Ascending aorta (tissue), 2 donors: ENCODE measurements around the gene HIVEP3. TPM values are rescaled to one million over a fixed set of nuclear protein-coding genes. Genes with fewer than 3 reads are reported as not detected.

Experiments
- DNase-seq, 2 donors: peaks; one replicate each; pipeline ENCODE4 v3.0.0-alpha.2; 2019; ENCODE audit warnings: low spot score in 2 of 2
- H3K27ac ChIP-seq, 2 donors: fragments of 200-600 bp; sonication (generic); one replicate each; pipeline ENCODE4 v1.5.1; 2016 to 2017; ENCODE audit warnings: mild to moderate bottlenecking in 1 of 2
- H3K27me3 ChIP-seq: fragments of 200-600 bp; sonication (generic); one replicate; pipeline ENCODE4 v1.5.1; 2017
- H3K36me3 ChIP-seq, 2 donors: fragments of 200-600 bp; sonication (generic); one replicate each; pipeline ENCODE4 v1.5.1; 2016
- H3K4me1 ChIP-seq, 2 donors: fragments of 200-600 bp; sonication (generic); one replicate each; pipeline ENCODE4 v1.5.1; 2016 to 2017; ENCODE audit warnings: mild to moderate bottlenecking in 1 of 2
- H3K4me3 ChIP-seq, 2 donors: fragments of 200-600 bp; sonication (generic); one replicate each; pipeline ENCODE4 v1.5.1; 2016 to 2017; ENCODE audit warnings: mild to moderate bottlenecking in 1 of 2
- H3K9me3 ChIP-seq, 2 donors: fragments of 200-600 bp; sonication (generic); one replicate each; pipeline ENCODE4 v1.5.1; 2016
- intact Hi-C: fragments of 100-400 bp; cut with DNase I; formaldehyde crosslinking; loops from one replicate; pipeline ENCODE4 v1.15.1; 2023
- total RNA-seq: library from RNA; depleted of rRNA; stranded (reverse); fragments of >200 nt; gene quantifications from one replicate; pipeline ENCODE4 v1.1.0, GENCODE V29; 2016
- TF ChIP-seq, protein P1 (sequence below), 3 experiments: fragments of 200-600 bp in 2 of 3; fragments of 450-650 bp in 1 of 3; sonication (generic) in 2 of 3; IDR thresholded peaks; one replicate each; pipeline ENCODE4 v1.5.1; 2016 to 2019; ENCODE audit warnings: antibody characterized with exemption in 3 of 3, mild to moderate bottlenecking in 1 of 3, moderate library complexity in 1 of 3

Gene HIVEP3
- total RNA-seq, 1 donor from 2014 or later = 0.32 TPM

DNA sequence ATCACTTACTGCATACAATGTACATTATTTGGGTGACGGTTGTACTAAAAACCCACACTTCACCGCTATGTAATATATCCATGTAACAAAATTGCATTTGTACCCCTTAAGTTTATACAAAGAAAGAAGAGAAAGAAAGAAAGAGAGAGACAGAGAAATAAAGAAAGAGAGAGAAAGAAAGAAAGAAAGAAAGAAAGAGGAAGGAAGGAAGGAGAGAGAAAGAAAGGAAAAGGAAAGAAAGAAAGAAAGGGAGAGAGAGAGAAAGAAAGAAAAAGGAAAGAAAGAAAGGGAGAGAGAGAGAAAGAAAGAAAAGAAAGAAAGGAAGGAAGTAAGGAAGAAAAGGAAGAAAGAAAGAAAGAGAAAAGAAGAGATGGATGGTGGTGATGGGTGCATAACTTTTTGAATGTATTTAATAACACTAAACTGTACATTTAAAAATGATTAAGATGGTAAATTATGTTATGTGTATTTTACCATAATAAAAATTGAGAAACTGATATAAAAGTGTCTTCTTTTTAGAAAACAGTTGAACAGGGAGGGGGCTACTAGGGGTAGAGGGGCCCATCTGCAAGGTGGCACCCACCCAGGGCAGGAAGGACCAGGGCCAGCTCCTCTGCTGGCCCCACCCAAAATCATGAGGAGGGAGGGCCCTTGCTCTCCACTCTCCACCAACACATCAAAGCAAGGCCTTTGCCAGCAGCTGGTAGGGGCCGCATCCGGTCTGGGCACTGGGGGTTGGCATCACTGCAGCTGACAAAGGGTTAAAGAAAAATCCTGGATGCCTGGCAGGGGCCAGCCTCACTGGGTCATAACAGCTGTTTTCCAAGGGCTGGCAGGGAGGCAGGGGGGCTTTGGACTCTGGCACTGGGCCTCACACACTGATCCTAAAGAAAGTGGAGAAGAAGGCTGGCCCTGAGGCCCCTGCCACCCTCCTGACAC, 280.4 kb downstream of the HIVEP3 start:
- TF ChIP-seq, protein P1, sequence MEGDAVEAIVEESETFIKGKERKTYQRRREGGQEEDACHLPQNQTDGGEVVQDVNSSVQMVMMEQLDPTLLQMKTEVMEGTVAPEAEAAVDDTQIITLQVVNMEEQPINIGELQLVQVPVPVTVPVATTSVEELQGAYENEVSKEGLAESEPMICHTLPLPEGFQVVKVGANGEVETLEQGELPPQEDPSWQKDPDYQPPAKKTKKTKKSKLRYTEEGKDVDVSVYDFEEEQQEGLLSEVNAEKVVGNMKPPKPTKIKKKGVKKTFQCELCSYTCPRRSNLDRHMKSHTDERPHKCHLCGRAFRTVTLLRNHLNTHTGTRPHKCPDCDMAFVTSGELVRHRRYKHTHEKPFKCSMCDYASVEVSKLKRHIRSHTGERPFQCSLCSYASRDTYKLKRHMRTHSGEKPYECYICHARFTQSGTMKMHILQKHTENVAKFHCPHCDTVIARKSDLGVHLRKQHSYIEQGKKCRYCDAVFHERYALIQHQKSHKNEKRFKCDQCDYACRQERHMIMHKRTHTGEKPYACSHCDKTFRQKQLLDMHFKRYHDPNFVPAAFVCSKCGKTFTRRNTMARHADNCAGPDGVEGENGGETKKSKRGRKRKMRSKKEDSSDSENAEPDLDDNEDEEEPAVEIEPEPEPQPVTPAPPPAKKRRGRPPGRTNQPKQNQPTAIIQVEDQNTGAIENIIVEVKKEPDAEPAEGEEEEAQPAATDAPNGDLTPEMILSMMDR (IDR thresholded peaks at IDR 0.05) = no peak
- DNase-seq = peak in 1 of 2 donors; percentile 49
- intact Hi-C loops = no loop called here
- Histone ChIP-seq H3K4me1 (no peaks in the 10 kb centered on the region), H3K27me3 (no peaks in the 10 kb centered on the region), H3K27ac (no peak overlapping the region), H3K36me3 (no peaks in the 10 kb centered on the region), H3K9me3 (no peaks in the 10 kb centered on the region), H3K4me3 (no peak overlapping the region)

DNA sequence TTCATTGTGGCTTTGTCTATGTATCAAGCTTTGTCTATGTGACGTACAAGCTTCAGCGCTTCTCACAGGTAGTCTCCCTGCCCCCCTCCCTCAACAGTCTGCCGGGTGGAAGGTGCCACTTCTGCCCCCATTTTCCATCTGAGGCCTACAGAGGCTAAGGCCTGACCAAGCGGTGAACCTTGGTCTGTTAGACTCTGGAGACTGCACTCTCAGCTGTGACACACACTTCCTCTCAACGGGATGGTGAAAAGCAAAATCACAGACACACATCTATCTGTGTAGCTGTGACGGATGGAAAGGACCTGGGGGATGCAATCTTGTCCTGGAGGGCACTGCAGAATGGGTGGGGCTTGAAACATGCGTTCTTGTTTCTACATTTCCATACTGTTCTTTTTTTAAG, 281.4 kb downstream of the HIVEP3 start:
- Histone ChIP-seq H3K27ac (no peak overlapping the region), H3K4me3 (no peak overlapping the region), H3K4me1 (no peaks in the 10 kb centered on the region), H3K27me3 (no peaks in the 10 kb centered on the region), H3K9me3 (no peaks in the 10 kb centered on the region), H3K36me3 (no peaks in the 10 kb centered on the region)
- TF ChIP-seq, protein P1 (IDR thresholded peaks at IDR 0.05) = no peak
- peak in 1 of 2 donors; percentile 5 for DNase-seq
- intact Hi-C loops = no loop called here

DNA sequence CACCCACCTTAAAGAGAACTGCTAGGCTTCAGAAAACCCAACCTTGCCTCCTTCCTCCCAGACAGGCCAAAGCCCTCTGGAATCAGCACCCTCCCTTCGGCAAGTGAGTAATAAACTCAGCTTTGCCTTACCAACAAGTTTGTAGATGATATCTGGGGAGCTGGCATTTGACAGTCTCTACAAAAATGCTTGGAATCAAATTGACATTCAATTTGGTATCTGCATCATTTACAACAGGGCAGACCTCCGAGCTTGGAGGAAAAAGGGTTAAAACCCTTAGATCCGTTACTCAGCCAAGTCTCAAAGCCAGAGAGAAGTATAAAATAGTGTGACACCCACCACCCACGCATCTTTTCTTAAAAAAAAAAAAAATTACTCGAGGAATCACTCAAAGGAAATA, 285.0 kb downstream of the HIVEP3 start:
- Histone ChIP-seq H3K36me3 (no peaks in the 10 kb centered on the region), H3K27me3 (no peaks in the 10 kb centered on the region), H3K4me1 (no peaks in the 10 kb centered on the region), H3K4me3 (no peak overlapping the region), H3K9me3 (no peaks in the 10 kb centered on the region), H3K27ac (no peak overlapping the region)
- intact Hi-C loops = no loop called here
- no peak for DNase-seq
- TF ChIP-seq, protein P1 (IDR thresholded peaks at IDR 0.05) = no peak

DNA sequence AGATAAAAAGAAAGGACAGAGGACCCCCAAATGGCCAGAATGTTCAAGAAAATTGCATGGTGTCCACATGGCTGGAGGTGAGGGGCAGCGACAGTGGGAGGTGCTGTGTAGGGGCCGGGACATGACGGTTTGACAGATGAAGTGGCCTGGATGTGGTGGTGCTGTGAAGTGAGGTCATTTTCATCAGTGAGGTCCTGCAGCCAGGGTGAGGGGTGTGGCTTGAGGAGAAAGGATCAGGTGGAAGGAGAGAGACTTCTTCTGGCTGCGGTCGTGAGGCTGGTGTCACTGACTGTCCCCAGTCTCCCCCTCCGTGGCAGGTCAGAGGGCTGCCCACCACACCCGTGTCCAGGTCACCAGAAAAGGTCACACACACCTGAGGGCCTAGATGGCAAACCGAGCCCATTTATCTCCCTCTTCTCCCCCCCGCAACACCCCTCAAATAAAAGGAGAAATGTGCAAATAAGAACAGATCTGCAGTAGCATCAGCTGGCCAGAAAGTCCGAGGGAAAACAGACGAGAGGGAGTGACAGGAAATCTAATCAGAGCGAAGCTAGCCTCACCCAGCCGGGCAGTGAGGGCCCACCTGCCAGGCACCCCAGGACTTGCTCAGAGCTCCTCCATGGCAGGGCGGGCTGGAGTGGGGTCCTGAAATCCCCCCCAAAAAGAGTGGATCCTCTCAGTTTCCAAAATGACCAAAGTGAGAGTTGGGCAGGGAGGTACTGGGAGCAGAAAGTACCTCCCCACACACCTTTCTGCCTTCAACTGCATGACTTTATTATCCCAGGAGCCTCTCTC, 285.7 kb downstream of the HIVEP3 start:
- no peaks in the 10 kb centered on the region for H3K27me3 ChIP-seq
- H3K4me3 ChIP-seq = no peak overlapping the region
- intact Hi-C loops = no loop called here
- no peaks in the 10 kb centered on the region for H3K36me3 ChIP-seq
- no peak for DNase-seq
- TF ChIP-seq, protein P1 (IDR thresholded peaks at IDR 0.05) = no peak
- H3K9me3 ChIP-seq = no peaks in the 10 kb centered on the region
- no peaks in the 10 kb centered on the region for H3K4me1 ChIP-seq
- H3K27ac ChIP-seq = no peak overlapping the region

DNA sequence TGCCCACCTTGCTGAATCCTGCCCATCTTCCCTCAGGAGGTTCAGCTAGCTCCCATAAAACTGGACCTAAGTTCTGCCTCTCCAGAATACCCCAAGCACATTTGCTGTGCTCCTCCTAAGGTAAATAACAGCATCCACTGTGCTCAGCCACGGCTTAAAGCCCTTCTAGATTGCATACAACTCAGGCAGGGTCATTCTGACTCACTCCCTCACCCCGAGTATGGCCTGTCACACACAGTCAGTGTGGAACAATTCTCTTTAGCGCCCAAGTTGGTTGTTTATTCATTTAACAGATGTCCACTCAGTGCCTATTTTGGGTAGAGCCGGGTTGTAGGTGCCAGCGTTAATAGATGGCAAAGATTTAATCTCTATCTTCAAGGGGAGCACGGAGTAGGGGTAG, 286.8 kb downstream of the HIVEP3 start:
- TF ChIP-seq, protein P1 (IDR thresholded peaks at IDR 0.05) = no peak
- no peak overlapping the region for H3K4me3 ChIP-seq
- no peak for DNase-seq
- no peak overlapping the region for H3K27ac ChIP-seq
- H3K9me3 ChIP-seq = no peaks in the 10 kb centered on the region
- H3K4me1 ChIP-seq = no peaks in the 10 kb centered on the region
- H3K36me3 ChIP-seq = no peaks in the 10 kb centered on the region
- intact Hi-C loops = no loop called here
- no peaks in the 10 kb centered on the region for H3K27me3 ChIP-seq
